ENCODE measurements around the gene RHBDL1. TPM values are rescaled to one million over a fixed set of nuclear protein-coding genes. Genes with fewer than 3 reads are reported as not detected.

Gene RHBDL1
- total and polyA plus RNA-seq, 2 donors (not counting 3 experiments of a cell fraction or from before 2014, with no cell fraction given), result 1.1 to 1.8 TPM

- CTCF ChIA-PET, result interaction anchor here (1.0 to 2.4 kb wide), 4 partner anchors 9 to 346 kb away, joined by 3 to 17 read pairs (median 4); partner anchors contain the start of gene WDR24
- POLR2A ChIA-PET, result no interaction called here
- H3K27me3 ChIP-seq (ENCODE audit: control insufficient read depth in 2 of 2, insufficient read depth in 2 of 2, low read length in 2 of 2), result peaks cover 12 to 16% of the 10 kb centered on the region in 2 experiments
- dilution Hi-C loops (cut with MboI; ENCODE audit: extremely low pct_ligation_motif_present, low sequenced_read_pairs), result no loop called here
- intact Hi-C loops (cut with micrococcal nuclease), result loop anchor here (1.0 kb wide), 1 partner anchor 75 kb away; no protein-coding TSS in a partner anchor
- DNase-seq (ENCODE audit: low read depth, low spot score) (no peak), FAIRE-seq (no peak)
- no TSS peak for BruUV-seq (replicated peaks)
- no peak overlapping the region for H3K4me3 ChIP-seq (replicated peaks in 1 of 3; ENCODE audit: insufficient read depth in 1 of 3, low read depth in 1 of 3, low read length in 3 of 3)
- H4K20me1 ChIP-seq (replicated peaks; ENCODE audit: control insufficient read depth, extremely low read depth, insufficient read depth, low read length), result no peaks in the 10 kb centered on the region
- H3K9me3 ChIP-seq (replicated peaks; ENCODE audit: control insufficient read depth, insufficient read depth, low read length), result no peaks in the 10 kb centered on the region
- H2AFZ ChIP-seq (ENCODE audit: low read depth, low read length), result no peak overlapping the region
- H3K4me2 ChIP-seq (ENCODE audit: insufficient read depth, low read length), result no peak overlapping the region
- peaks cover 5% of the 10 kb centered on the region for H3K4me1 ChIP-seq (ENCODE audit: control insufficient read depth, extremely low read depth, insufficient read depth, low read length)
- no peaks in the 10 kb centered on the region for H3K9me1 ChIP-seq (replicated peaks; ENCODE audit: control insufficient read depth, extremely low read depth, insufficient read depth, low read length)
- H3K79me2 ChIP-seq (ENCODE audit: control insufficient read depth, insufficient read depth, low read length), result no peaks in the 10 kb centered on the region
- H3K9ac ChIP-seq (replicated peaks; ENCODE audit: extremely low read depth, insufficient read depth, low read length), result no peak overlapping the region
- no peaks in the 10 kb centered on the region for H3K36me3 ChIP-seq (ENCODE audit: control insufficient read depth in 2 of 2, extremely low read depth in 1 of 2, insufficient read depth in 2 of 2, low read length in 2 of 2)
- TF ChIP-seq FOS (IDR thresholded peaks at IDR 0.05; ENCODE audit: borderline replicate concordance, insufficient read depth, low read length), result no peak
- H3K27ac ChIP-seq (ENCODE audit: insufficient read depth, low read depth, low read length), result no peak overlapping the region
These were observed 35.1 kb downstream of the RHBDL1 start for GRCh38 chr16:710500-711075.

DNA sequence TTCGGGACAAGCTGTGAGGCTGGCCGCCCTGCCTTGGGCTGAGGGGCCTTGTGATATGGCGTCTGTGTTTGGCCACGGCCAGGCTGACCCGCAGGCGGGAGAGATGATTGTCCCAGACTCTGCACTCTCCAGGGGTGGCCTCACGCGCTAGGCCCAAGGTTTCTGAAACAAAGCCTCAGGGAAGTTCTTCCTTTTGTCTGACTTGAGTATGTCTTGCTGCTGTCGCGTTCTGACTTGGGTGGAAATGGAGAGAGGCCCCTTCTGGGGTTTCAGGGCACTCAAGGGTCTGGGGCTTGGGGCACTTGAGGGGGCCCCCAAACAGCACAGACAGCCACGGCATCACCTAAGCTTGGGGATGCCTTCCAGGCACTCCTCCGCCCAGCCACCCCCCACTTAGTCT is 35.6 kb downstream of the RHBDL1 start:
- no peak overlapping the region for H3K4me3 ChIP-seq (replicated peaks in 1 of 3; ENCODE audit: insufficient read depth in 1 of 3, low read depth in 1 of 3, low read length in 3 of 3)
- intact Hi-C loops (cut with micrococcal nuclease) (loop anchor here (1.0 kb wide), 1 partner anchor 74 kb away; no protein-coding TSS in a partner anchor), dilution Hi-C loops (cut with MboI; ENCODE audit: extremely low pct_ligation_motif_present, low sequenced_read_pairs) (no loop called here)
- CTCF ChIA-PET, result interaction anchor here (1.0 to 2.4 kb wide), 4 partner anchors 8 to 345 kb away, joined by 3 to 17 read pairs (median 11); partner anchors contain the start of gene ANTKMT
- H3K79me2 ChIP-seq (ENCODE audit: control insufficient read depth, insufficient read depth, low read length), result no peaks in the 10 kb centered on the region
- FAIRE-seq (no peak), DNase-seq (ENCODE audit: low read depth, low spot score) (no peak)
- no peak overlapping the region for H3K27ac ChIP-seq (ENCODE audit: insufficient read depth, low read depth, low read length)
- no TSS peak for BruUV-seq (replicated peaks)
- no peak overlapping the region for H3K4me2 ChIP-seq (ENCODE audit: insufficient read depth, low read length)
- POLR2A ChIA-PET, result no interaction called here
- no peaks in the 10 kb centered on the region for H4K20me1 ChIP-seq (replicated peaks; ENCODE audit: control insufficient read depth, extremely low read depth, insufficient read depth, low read length)
- TF ChIP-seq MAX (IDR thresholded peaks at IDR 0.05; ENCODE audit: insufficient read depth, insufficient read length) (no peak), MYC (IDR thresholded peaks at IDR 0.05; ENCODE audit: low read depth, low read length) (no peak), JUN (IDR thresholded peaks at IDR 0.05; ENCODE audit: borderline replicate concordance, insufficient read depth, insufficient read length, low read depth) (no peak), POLR2AphosphoS5 (IDR thresholded peaks at IDR 0.05; ENCODE audit: insufficient read depth, low read depth, low read length) (no peak), POLR2A (IDR thresholded peaks at IDR 0.05; ENCODE audit: low read depth, low read length) (no peak), EZH2 (IDR thresholded peaks at IDR 0.05; ENCODE audit: borderline replicate concordance, low read depth, low read length, severe bottlenecking) (no peak), FOS (IDR thresholded peaks at IDR 0.05; ENCODE audit: borderline replicate concordance, insufficient read depth, low read length) (no peak), GATA2 (IDR thresholded peaks at IDR 0.05; ENCODE audit: insufficient read depth, insufficient read length, low read depth, low read length) (no peak)
- TF ChIP-seq, protein P1, sequence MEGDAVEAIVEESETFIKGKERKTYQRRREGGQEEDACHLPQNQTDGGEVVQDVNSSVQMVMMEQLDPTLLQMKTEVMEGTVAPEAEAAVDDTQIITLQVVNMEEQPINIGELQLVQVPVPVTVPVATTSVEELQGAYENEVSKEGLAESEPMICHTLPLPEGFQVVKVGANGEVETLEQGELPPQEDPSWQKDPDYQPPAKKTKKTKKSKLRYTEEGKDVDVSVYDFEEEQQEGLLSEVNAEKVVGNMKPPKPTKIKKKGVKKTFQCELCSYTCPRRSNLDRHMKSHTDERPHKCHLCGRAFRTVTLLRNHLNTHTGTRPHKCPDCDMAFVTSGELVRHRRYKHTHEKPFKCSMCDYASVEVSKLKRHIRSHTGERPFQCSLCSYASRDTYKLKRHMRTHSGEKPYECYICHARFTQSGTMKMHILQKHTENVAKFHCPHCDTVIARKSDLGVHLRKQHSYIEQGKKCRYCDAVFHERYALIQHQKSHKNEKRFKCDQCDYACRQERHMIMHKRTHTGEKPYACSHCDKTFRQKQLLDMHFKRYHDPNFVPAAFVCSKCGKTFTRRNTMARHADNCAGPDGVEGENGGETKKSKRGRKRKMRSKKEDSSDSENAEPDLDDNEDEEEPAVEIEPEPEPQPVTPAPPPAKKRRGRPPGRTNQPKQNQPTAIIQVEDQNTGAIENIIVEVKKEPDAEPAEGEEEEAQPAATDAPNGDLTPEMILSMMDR (IDR thresholded peaks at IDR 0.05; ENCODE audit: extremely low read depth in 1 of 2, insufficient read depth in 1 of 2, low read depth in 1 of 2, low read length in 2 of 2), result no peak
- no peaks in the 10 kb centered on the region for H3K36me3 ChIP-seq (ENCODE audit: control insufficient read depth in 2 of 2, extremely low read depth in 1 of 2, insufficient read depth in 2 of 2, low read length in 2 of 2)
- peaks cover 11 to 16% of the 10 kb centered on the region in 2 experiments for H3K27me3 ChIP-seq (ENCODE audit: control insufficient read depth in 2 of 2, insufficient read depth in 2 of 2, low read length in 2 of 2)
- peaks cover 9% of the 10 kb centered on the region for H3K4me1 ChIP-seq (ENCODE audit: control insufficient read depth, extremely low read depth, insufficient read depth, low read length)
- no peaks in the 10 kb centered on the region for H3K9me1 ChIP-seq (replicated peaks; ENCODE audit: control insufficient read depth, extremely low read depth, insufficient read depth, low read length)
- H3K9ac ChIP-seq (replicated peaks; ENCODE audit: extremely low read depth, insufficient read depth, low read length), result no peak overlapping the region
- H2AFZ ChIP-seq (ENCODE audit: low read depth, low read length), result no peak overlapping the region
- H3K9me3 ChIP-seq (replicated peaks; ENCODE audit: control insufficient read depth, insufficient read depth, low read length), result no peaks in the 10 kb centered on the region

All from endothelial cell of umbilical vein (primary cell).